Stimulated activated CD4-positive, alpha-beta T cell treated with anti-CD3 and anti-CD28 coated beads, TNF-alpha, amount 100 ng/mL, for 24 hours (primary cell): ENCODE data around the gene NPAS3.

Experiments used
- DNase-seq, 3 experiments: peaks; one replicate each; pipeline ENCODE4 v3.0.0-alpha.2; 2020; ENCODE audit warnings: low read depth in 3 of 3

The NPAS3 gene

GRCh38 chr14:33511851-33512640, 573.4 kb downstream of the NPAS3 start:
- no peak for DNase-seq

- DNase-seq = no peak
Measured at GRCh38 chr14:33515441-33515840, 576.8 kb downstream of the NPAS3 start.

DNA sequence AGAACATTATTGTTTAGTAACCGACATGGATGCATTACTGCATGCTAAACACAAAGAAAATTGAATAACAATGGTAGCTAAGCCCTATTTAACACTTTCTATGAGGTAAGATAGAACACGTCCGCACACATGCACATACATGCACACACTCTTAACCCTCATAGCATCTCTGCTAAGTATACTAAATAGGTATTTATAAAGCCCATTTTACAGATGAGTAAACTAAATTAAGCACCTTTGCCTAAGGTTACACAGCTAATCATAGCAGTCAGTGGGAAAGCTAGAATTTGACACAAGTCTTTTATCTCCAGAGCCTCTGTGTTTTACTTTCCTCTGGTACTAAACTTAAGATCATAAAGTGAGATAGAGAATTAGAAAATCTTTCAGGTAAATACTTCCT, 577.2 kb downstream of the NPAS3 start:
- no peak for DNase-seq

GRCh38 chr14:33516898-33517436, 578.3 kb downstream of the NPAS3 start:
- no peak for DNase-seq

DNA sequence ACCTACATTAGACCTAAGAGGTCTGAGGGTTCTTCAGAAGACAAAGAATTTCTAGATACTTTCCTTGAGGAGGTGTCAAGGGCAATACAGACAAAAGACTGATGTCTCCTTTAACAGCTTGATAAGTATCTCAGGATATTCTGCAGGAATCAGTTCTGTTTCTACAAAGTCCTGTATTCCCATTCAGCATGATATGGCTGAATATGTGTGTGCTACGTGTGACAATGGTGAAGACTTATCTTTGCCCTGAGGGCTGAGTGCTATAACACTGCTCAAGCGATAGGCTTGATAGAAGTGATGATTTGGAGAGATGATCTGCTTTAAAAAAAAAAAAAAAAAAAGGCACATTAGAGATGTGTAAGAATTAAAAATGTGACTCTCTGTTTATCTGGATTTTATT, 582.5 kb downstream of the NPAS3 start:
- no peak for DNase-seq

- DNase-seq = no peak
Measured at GRCh38 chr14:33524244-33524643, 585.6 kb downstream of the NPAS3 start.

DNA sequence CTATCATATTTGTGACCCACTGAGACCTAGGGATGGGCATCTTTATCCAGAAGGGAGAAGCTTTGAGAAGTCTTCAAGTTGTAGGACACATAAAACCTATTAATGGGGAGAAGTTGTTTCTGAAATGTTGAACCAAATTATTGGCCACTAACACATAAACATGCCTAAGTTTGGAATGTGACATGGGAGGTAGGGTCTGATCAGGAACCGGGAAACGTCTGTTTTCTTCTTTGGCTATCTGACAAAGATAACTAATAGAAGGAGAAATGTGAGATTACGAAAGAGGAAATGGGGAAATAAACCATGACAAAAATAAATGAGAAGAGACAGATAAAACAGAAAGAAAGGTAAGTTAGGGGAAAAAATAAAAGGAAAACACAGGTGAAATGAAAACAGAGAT, 586.9 kb downstream of the NPAS3 start:
- DNase-seq = no peak

- DNase-seq = no peak
Measured at GRCh38 chr14:33527023-33527634, 588.5 kb downstream of the NPAS3 start.

GRCh38 chr14:33528655-33529054, 590.0 kb downstream of the NPAS3 start:
- DNase-seq = no peak

DNA sequence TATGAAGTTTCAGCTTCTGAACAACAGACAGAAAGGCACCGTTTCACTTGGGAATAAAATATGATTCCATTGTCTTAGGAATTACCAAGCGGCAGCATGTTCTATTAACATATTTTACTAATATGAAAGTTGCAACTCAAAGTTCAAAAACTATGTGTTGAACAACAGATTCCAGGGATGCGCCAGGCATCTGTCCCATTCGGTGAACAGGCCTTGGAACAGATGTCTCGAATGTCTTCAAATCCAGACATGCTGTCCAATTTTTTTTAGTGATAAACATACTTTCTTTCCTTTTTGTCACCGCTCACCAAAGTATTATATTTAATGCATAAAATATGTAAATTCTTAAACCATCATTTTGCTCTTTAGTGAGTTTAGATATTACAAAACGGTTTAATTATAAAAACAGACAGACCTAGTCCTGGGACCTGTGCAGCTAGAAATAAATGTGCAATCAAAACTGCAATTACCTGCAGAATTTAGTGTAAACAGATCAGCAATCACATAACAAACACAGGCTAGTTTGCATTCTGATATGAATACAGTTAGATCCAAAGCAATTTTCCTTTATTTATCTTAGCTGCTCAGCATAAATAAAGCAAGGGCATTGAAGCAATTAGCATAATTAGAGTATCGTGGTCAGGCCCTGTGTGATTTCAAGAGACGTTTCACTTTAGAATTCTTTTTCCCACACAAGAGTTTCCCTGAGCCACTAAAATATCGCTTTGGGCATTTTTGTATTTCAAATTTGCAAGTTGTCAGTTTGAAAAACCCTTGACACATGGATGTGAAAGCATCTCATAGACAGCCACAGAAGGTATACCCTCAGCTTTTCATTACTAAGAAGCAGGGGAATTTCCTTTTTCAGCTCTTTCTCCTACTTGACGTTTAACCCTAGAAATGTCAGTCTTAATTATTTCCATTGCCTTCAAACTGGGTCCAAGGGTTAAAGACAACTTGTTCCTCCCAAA, 591.4 kb downstream of the NPAS3 start:
- DNase-seq = no peak

GRCh38 chr14:33532553-33532952, 593.9 kb downstream of the NPAS3 start:
- no peak for DNase-seq

DNA sequence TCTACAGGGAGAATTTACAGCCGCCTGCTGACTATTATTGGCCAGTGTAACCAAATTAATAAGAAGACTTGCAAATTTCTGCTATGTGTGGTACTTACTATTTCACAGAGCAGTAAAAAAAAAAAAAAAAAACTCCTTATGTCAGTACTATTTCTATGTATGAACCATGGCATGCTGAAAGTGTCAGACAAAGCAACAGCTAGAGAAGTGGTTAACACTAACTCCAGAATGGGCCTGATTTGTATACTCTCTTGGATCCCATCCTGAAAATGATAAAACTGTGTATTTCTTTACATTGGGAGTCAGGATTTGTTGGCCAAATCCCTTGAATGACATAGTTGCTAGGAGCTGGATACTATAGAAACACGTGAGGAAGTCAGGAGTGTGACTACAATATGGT, 595.4 kb downstream of the NPAS3 start:
- DNase-seq = no peak

DNA sequence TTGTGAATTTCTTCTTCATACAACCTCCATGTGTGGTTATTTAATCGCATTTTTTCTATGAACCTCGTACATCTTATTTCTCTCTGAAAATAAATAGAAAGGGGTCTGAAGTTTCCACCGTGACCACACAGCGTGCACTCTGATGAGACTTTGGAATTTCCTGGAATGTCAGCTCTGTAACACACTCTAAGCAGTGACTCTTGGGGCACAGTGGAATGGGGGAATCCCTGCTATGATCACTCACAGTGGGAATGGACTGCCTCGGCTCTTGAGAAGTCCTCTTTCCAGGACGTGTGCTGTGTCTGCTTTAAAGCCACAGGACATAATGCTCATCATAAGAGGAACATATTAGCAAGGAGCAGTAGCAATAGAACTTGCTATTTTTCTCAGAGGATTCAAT, 596.0 kb downstream of the NPAS3 start:
- DNase-seq = no peak

- DNase-seq = no peak
Measured at GRCh38 chr14:33539918-33540357, 601.3 kb downstream of the NPAS3 start.

DNA sequence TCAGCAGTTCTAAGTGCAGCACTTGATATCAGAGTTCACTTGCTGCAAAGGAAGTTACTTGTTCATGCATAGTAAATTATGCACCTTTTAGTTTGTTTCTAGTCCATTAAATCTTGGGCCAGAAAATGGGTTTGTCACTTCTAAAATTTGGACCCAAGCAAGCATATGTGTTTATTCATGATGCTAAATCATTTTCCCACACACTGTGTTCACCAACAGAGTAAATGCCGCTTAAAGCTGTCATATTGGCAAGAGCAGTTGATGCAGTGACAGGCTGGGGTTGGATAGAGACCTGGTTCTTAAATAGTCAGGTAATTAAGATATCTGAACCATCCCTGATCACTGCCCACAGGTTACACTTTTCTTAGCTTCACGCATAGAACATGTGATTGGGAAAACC, 602.5 kb downstream of the NPAS3 start:
- no peak for DNase-seq

- DNase-seq = no peak
Measured at GRCh38 chr14:33542338-33543287, 603.9 kb downstream of the NPAS3 start.

- DNase-seq = no peak
Measured at GRCh38 chr14:33545696-33546095, 607.0 kb downstream of the NPAS3 start.

DNA sequence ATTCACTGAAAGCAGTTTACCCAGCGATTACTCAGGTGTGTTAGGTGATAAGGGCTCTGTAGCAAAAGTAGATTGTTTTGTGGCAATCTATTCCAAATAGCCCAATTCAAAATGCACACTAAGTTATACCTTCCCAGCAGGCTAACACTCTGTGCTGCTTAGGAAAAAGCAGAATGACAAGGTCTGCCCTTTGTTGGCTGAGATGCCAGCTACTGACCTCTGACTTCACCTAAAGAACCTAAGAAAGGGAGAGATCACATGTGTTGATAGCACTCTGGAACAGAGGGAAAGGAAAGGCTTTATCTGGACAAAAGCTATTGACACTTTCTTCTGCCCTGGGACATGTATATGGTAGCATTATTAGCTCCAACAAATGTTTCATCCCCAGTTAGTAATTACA, 609.9 kb downstream of the NPAS3 start:
- no peak for DNase-seq

- no peak for DNase-seq
Measured at GRCh38 chr14:33551963-33552362, 613.3 kb downstream of the NPAS3 start.

- no peak for DNase-seq
Measured at GRCh38 chr14:33553706-33554278, 615.1 kb downstream of the NPAS3 start.

DNA sequence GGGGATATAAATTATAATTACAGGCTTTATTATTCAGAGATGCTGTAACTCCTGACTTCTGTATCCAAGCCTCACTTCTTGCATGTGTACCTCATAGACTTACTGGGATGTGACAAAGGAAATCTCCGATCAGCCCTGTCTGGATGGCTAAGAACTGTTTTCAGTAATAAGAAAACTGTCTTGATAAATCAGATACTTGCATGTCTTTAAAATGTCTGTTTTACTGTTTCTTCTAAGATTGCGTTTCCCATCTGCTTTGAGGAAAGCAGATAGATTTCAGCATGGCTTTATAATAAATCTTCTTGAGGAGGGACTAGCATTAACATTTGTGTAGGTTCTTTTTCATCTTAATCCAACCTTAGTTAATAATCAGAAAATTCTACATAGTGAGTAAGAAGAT, 616.3 kb downstream of the NPAS3 start:
- no peak for DNase-seq
